Activated T-helper 9 cell treated with anti-CD3 and anti-CD28 coated beads, Interleukin-2, amount 50 U/mL, for 16 hours (primary cell): Measurements from ENCODE around the gene SLC9A8.
"Not testable (repeated sequence)": the region's sequence is repeated elsewhere in the genome, so short reads cannot be mapped to it uniquely, and the experiment has no call there.

Experiments
- DNase-seq: peaks from one replicate; pipeline ENCODE4 v3.0.0-alpha.2; 2020; ENCODE audit warnings: low read depth

The SLC9A8 gene

GRCh38 chr20:49851991-49852390 is 39.4 kb downstream of the SLC9A8 start:
- no peak for DNase-seq

DNA sequence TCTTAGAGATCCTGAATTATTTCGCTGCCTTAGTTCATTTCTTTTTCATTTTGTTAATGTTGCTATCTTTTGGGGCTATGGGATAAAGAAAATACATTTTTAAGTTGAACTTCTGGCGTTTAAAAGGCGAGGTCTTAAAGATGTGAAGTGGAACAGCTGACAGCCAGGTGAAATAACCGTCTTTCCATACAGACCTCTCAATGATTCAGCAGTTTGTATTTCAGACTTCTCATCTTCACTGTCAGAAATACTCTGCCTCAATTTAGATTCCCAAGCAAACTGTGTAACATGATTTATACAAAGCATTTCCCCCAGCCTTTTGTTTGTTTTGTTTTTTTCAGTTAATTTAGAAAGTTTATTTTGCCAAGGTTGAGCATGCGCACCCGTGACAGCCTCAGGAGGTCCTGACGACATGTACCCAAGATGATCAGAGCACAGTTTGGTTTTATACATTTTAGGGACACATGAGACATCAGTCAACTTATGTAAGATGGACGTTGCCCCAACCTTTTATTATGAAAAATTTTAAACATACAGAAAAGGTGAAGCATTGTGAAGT is 40.0 kb downstream of the SLC9A8 start:
- DNase-seq: no peak

DNA sequence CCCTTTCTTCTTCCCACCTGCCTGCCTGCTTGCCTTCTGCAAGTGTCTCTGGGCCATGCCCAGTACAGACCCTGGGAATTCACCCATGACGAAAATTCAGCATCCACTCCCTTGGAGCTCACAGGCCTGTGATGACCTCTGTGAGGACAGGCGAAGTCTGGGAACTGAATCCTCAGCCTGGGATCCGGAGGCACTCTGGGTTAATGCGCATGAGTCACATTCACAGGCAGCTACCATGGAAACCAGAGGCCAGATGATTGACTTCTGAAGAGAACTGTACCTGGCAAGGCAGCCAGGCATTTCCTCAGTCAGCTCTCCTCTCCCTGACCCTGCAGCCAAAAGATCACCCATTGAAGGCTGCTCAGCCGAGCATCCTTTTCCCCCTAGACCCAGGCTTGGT is 41.0 kb downstream of the SLC9A8 start:
- no peak for DNase-seq

DNA sequence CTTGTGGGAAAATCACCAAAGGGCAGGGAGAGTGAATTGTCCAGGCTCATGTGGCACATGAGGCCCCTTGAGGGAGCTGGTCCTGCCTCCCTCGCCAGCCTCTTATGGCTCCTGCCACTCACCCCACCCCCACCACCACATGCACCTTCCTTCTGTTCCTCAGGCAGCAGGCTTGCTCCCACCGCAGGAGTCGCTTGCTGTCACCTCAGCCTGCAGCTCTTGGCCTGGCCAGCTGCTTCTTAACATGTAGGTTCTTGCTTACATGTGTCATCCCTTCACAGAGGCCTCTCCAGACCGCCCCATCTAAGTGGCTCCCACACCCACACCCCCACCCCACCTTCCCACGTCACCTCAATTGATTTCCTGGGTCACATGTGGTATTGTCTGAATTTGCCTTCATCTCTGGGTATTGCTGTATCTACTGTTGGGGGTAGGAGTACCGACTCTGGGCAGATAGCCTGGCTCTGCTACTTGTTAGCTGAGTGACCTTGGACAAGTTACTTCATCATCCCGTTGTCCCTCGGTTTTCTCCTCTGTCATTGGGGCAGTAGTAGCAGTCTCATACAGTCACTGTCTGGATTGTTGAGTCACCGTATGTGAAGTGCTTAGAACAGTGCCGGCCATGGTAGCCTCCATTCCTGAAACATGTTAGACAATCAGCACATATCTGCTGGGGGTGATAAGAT is 41.7 kb downstream of the SLC9A8 start:
- DNase-seq: no peak

- no peak for DNase-seq
These were observed 44.3 kb downstream of the SLC9A8 start for GRCh38 chr20:49856904-49857303.

DNA sequence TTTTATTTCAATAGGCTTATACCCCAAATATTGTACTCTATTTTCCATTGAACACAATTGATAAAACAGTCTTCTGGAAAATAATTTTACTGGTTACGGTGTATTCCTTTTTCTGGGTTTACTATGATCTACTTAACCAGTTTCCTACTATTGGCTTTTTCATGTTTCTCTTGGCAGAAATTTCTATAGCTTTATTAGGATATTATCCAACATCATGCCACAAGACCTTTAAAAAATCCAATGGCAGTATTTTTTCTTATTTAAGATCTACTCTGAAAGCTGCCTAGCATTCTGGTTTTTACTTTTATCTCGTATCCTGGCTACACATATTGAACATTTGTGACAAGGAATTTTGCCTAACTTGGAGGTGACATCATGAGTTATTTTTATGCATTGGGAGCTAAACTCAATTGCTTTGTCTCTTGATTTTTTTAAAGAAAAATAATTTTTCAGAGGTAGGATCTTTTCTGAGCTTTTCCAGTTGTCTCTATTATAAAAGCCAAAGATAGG is 45.5 kb downstream of the SLC9A8 start:
- no peak for DNase-seq

DNA sequence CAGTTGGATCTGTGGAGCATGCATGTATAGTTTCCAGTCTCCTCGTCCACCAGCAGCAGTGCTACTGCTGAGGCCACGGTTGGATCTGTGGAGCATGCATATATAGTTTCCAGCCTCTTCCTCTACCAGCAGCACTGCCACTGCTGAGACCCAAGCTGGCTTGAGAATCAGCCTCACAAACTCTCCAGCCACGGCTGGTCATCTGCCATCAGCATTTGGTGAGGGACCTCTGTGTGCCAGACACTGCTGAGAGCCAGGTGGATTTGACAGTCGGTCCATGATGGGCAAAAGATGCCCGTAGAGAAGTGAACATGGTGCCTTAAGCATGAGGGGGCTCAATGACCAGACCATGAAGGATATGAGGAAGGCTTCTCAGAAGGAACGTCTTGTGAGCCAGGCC is 46.4 kb downstream of the SLC9A8 start:
- no peak for DNase-seq

DNA sequence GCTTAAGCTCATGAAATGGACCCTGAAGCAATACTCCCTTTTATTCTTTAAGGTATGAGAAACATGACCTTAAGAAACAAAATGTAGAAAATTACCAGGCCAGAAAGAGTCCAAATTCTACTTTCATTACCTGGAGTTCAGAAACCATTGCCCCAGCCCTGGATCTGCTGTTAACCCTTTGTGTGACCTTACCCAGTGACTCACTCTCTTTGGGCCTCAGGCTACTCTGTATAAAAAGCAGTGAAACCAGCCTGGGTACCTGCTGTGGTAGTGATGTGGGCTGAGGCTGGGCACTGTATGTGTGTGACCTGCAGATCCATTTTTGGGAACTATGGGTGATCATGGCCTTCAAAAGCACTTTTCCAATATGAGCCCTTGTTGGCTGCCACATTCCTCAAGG is 47.2 kb downstream of the SLC9A8 start:
- no peak for DNase-seq

DNA sequence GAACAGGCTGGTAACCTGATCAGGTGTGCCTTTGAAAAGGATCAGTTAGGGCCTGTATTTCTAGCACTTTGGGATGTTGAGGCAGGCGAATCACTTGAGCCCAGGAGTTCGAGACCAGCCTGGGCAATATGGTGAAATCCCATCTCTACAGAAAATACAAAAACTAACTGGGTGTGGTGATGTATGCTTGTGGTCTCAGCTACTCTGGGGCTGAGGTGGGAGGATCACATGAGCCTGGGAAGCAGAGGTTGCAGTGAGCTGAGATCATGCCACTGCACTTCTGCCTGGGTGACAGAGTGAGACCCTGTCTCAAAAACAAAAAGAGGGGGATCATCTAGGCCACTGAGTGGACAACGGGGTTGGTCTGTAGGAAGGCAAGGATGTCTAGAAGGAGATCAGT is 48.6 kb downstream of the SLC9A8 start:
- DNase-seq: not testable (repeated sequence)

DNA sequence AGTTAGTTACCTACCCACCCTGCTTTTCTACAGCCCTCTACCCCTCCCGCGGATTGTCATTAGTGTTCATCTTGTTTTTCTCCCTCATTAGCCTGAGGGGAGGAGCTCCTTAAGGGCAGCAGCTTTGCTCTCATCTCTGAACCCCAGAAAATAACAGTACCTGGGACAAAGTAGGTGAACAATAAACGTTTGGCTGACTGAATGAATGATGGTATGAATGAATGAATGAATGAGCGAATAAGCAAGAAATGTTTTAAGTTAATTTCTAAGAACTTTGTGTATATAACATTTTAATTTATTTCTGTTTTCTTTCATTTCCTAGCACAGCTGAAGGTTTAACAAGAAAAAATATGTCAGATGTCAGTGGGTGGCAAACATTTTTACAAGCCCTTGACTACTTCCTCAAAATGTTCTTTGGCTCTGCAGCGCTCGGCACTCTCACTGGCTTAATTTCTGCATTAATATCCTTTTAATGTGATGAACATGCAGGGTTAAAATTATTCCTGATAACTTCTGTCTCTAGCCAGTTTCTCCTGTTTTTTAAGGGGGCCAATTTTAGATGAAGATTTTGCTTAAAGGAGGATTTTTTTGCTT is 50.1 kb downstream of the SLC9A8 start:
- no peak for DNase-seq

DNA sequence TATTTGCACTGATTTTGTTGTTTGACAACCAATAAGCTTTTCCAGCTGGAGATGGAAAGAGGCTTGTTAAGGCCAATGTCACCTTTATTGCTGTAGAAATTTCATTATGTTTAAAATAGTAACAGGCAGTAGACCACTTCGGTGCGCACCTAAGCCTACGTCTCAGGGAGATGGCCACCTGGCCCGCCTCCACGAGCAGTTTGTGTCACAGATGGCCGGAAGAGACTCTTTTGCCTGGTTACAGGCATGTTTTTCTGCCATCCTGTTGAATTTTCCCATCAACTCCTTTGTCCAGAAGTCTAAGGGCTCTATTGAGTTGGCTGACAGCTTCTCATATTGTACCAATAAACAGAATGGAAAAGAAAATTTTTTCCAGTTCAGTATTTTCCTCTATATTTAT is 51.0 kb downstream of the SLC9A8 start:
- no peak for DNase-seq

DNA sequence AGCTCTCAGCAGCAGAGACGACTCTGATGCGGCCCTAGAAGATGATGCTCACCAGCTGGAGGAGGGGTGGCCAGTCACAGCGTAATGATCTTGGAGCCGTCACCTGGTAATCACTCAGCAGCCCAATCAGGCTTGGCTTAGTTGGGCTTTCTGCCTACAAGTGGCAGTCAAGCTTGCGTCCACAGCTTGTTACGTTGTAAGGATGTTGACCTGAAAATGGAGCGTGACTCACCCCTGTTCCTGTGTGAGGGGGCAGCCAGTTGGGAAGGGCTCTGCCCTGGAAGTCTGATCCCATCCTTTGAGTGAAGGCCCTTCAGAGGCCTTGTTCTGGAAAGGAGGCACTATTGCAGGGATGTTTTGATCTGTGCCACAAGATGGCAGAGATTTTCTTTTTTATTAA is 52.9 kb downstream of the SLC9A8 start:
- no peak for DNase-seq

DNA sequence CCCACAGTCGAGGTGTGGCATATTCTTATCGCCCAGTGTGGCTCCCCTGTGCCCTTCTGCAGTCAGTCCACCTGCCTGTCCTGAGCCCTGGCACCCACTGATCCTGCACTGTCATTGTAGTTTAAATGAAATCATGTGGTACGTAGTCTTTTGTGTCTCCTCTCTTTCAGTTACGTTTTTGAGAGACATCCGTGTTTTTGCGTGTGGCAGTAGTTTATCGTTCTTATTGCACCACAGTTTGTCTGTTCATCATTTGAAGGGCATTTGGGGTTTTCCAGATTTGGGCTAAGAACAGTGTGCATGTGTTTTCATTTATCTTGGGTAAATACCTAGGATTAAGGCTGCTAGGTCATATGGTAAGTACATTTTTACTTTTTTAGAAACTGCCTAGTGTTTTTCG is 53.4 kb downstream of the SLC9A8 start:
- no peak for DNase-seq

GRCh38 chr20:49867453-49868215 is 55.0 kb downstream of the SLC9A8 start:
- DNase-seq: no peak

GRCh38 chr20:49868538-49868937 is 55.9 kb downstream of the SLC9A8 start:
- DNase-seq: no peak

- no peak for DNase-seq
These were observed 56.3 kb downstream of the SLC9A8 start for GRCh38 chr20:49868964-49869363.

- no peak for DNase-seq
These were observed 57.6 kb downstream of the SLC9A8 start for GRCh38 chr20:49870261-49870660.

GRCh38 chr20:49871391-49871948 is 58.8 kb downstream of the SLC9A8 start:
- DNase-seq: no peak

GRCh38 chr20:49872056-49872455 is 59.4 kb downstream of the SLC9A8 start:
- DNase-seq: no peak

DNA sequence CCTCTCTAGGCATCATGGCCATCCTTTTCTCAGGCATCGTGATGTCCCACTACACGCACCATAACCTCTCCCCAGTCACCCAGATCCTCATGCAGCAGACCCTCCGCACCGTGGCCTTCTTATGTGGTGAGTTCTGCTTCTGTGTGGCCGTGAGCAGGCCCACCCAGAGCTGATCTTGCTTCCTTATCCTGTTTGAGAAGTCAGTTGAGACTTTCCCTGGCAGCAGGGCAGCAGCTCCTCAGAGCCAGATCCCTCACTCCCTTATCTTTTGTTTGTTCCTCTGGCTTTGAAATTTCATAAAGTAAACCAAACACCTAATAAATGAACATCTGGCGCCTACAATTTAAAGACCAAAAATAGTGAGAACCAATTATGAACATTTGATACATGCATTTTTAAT is 62.1 kb downstream of the SLC9A8 start:
- no peak for DNase-seq

DNA sequence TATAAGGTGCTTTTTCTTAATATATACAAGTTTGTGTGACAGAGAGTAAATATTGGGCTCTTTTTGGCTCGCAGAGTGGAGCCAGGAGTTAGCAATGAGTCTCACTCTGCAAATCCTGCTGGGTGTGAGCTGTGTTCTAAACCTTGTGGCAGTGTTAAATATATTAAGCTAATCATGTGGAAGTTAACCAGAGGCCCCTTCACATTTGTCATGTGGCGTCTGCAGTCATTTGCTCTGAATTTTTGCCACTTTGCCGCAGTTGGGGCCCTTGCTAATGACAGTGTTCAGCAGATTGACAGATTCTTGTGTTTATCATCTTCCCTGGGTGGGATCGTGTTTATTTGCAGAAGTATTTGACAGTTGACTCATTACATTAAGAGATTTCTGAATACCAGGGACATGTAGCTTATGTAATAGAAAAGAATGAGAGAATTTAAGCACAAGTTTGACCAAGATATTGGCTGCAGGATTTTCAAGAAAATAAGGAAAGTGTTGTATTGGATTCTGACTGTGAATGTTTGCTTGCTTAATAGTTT is 64.8 kb downstream of the SLC9A8 start:
- DNase-seq: no peak

GRCh38 chr20:49878977-49879376 is 66.3 kb downstream of the SLC9A8 start:
- DNase-seq: no peak
